ENCODE data around the gene ATAD3A.

DNA sequence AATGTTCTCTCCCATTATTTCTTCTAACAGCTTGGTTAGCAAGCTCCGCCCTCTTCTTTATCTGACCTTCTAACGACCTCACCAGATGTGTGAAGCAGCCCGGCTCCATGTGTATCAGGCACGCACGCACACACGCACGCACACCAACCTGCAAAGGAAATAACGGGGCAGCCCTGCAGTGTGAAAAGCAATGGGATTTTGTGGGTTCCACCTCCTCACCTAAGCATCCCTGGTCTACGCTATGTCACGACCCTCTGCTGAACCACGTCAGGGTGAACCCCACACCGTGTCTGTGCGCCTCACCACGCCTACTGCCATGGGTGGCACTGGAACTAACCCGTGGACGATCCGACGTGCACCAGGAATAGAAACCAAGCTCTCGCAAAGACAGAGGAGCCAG lies 52.3 kb downstream of the ATAD3A start:
- TF ChIP-seq, protein P1, sequence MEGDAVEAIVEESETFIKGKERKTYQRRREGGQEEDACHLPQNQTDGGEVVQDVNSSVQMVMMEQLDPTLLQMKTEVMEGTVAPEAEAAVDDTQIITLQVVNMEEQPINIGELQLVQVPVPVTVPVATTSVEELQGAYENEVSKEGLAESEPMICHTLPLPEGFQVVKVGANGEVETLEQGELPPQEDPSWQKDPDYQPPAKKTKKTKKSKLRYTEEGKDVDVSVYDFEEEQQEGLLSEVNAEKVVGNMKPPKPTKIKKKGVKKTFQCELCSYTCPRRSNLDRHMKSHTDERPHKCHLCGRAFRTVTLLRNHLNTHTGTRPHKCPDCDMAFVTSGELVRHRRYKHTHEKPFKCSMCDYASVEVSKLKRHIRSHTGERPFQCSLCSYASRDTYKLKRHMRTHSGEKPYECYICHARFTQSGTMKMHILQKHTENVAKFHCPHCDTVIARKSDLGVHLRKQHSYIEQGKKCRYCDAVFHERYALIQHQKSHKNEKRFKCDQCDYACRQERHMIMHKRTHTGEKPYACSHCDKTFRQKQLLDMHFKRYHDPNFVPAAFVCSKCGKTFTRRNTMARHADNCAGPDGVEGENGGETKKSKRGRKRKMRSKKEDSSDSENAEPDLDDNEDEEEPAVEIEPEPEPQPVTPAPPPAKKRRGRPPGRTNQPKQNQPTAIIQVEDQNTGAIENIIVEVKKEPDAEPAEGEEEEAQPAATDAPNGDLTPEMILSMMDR (IDR thresholded peaks at IDR 0.05; ENCODE audit: poor library complexity, severe bottlenecking) = no peak
- no peak for TF ChIP-seq EZH2 (IDR thresholded peaks at IDR 0.05; ENCODE audit: borderline replicate concordance, insufficient read depth, low read length, poor library complexity, severe bottlenecking)
- no peak for TF ChIP-seq POLR2AphosphoS5 (IDR thresholded peaks at IDR 0.05)
- TF ChIP-seq, protein P2, sequence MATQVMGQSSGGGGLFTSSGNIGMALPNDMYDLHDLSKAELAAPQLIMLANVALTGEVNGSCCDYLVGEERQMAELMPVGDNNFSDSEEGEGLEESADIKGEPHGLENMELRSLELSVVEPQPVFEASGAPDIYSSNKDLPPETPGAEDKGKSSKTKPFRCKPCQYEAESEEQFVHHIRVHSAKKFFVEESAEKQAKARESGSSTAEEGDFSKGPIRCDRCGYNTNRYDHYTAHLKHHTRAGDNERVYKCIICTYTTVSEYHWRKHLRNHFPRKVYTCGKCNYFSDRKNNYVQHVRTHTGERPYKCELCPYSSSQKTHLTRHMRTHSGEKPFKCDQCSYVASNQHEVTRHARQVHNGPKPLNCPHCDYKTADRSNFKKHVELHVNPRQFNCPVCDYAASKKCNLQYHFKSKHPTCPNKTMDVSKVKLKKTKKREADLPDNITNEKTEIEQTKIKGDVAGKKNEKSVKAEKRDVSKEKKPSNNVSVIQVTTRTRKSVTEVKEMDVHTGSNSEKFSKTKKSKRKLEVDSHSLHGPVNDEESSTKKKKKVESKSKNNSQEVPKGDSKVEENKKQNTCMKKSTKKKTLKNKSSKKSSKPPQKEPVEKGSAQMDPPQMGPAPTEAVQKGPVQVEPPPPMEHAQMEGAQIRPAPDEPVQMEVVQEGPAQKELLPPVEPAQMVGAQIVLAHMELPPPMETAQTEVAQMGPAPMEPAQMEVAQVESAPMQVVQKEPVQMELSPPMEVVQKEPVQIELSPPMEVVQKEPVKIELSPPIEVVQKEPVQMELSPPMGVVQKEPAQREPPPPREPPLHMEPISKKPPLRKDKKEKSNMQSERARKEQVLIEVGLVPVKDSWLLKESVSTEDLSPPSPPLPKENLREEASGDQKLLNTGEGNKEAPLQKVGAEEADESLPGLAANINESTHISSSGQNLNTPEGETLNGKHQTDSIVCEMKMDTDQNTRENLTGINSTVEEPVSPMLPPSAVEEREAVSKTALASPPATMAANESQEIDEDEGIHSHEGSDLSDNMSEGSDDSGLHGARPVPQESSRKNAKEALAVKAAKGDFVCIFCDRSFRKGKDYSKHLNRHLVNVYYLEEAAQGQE (IDR thresholded peaks at IDR 0.05; ENCODE audit: borderline replicate concordance) = no peak
- TF ChIP-seq RAD21 (conservative IDR thresholded peaks at IDR 0.05) = no peak
- no peak for TF ChIP-seq EP300 (conservative IDR thresholded peaks at IDR 0.05; ENCODE audit: poor library complexity, severe bottlenecking)
- TF ChIP-seq TAF1 (IDR thresholded peaks at IDR 0.05; ENCODE audit: low read depth) = no peak
